NB4 (cell line): ENCODE measurements around the gene COX6A2.

Experiments
- MAX ChIP-seq: IDR thresholded peaks from 2 replicates; pipeline ENCODE4 v1.6.1; 2011; ENCODE audit warnings: low read depth, low read length
- MYC ChIP-seq: IDR thresholded peaks from 2 replicates; pipeline ENCODE4 v1.6.1; 2011; ENCODE audit warnings: low read depth, low read length
- POLR2A ChIP-seq: IDR thresholded peaks from 2 replicates; pipeline ENCODE4 v1.6.1; 2011; ENCODE audit warnings: mild to moderate bottlenecking; ENCODE audit not compliant: insufficient read length; ENCODE audit errors: extremely low read depth
- TF ChIP-seq, protein P1 (sequence below): IDR thresholded peaks from one replicate; pipeline ENCODE4 v1.5.1; 2012; ENCODE audit warnings: low read depth, low read length

GRCh38 chr16:31410082-31410481, 18.1 kb downstream of the COX6A2 start:
- TF ChIP-seq, protein P1, sequence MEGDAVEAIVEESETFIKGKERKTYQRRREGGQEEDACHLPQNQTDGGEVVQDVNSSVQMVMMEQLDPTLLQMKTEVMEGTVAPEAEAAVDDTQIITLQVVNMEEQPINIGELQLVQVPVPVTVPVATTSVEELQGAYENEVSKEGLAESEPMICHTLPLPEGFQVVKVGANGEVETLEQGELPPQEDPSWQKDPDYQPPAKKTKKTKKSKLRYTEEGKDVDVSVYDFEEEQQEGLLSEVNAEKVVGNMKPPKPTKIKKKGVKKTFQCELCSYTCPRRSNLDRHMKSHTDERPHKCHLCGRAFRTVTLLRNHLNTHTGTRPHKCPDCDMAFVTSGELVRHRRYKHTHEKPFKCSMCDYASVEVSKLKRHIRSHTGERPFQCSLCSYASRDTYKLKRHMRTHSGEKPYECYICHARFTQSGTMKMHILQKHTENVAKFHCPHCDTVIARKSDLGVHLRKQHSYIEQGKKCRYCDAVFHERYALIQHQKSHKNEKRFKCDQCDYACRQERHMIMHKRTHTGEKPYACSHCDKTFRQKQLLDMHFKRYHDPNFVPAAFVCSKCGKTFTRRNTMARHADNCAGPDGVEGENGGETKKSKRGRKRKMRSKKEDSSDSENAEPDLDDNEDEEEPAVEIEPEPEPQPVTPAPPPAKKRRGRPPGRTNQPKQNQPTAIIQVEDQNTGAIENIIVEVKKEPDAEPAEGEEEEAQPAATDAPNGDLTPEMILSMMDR: no peak
- TF ChIP-seq POLR2A: no peak
- TF ChIP-seq MYC: no peak
- TF ChIP-seq MAX: no peak
